Suprapubic skin (tissue), 3 donors: ENCODE data around the gene FLNB.

Experiments
- CTCF ChIP-seq, 2 donors: fragments of 200-600 bp in 1 of 2; fragments of 450-650 bp in 1 of 2; sonication (generic) in 1 of 2; IDR thresholded peaks; one replicate each; pipeline ENCODE4 v1.5.1; 2016 to 2019; ENCODE audit warnings: antibody characterized with exemption in 2 of 2, mild to moderate bottlenecking in 1 of 2, moderate library complexity in 1 of 2
- EP300 ChIP-seq: sonication (generic); formaldehyde crosslinking; IDR thresholded peaks from one replicate; pipeline ENCODE4 v1.6.1; 2017; ENCODE audit warnings: antibody characterized with exemption

DNA sequence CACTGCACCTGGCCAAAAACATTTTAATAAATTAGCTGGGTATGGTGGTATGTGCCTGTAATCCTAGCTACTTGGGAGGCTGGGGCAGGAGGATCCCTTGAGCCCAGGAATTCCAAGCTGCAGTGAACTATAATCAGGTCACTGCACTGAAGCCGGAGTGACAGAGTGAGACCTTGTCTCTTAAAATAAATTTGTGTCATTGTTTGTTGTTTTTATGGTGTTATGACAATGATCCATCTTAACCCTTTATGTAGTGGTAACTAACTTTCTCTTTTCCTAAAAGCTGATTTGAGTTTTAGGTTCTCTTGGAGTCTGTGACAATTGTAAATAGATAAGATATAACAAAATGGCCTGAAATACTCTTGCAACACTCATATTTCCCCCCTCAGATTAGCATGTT, 20.7 kb downstream of the FLNB start:
- no peak for TF ChIP-seq EP300
- no peak for TF ChIP-seq CTCF (IDR thresholded peaks at IDR 0.05)
